CD14-positive monocyte (primary cell): ENCODE data around the gene WASHC4. TPM values are rescaled to one million over a fixed set of nuclear protein-coding genes. Genes with fewer than 3 reads are reported as not detected.

Experiments
- DNase-seq, 3 donors: peaks; one replicate each; pipeline ENCODE4 v3.0.0-alpha.2; 2011 to 2022
- H2AFZ ChIP-seq: 2 replicates; pipeline ENCODE4 v1.6.0; 2012; ENCODE audit warnings: mild to moderate bottlenecking, low read depth, low read length, inconsistent platforms; ENCODE audit not compliant: insufficient read depth, poor library complexity, severe bottlenecking
- H3K27ac ChIP-seq, 2 donors: 1 replicate in 1 of 2; 2 replicates in 1 of 2; pipeline ENCODE4 v1.5.1; 2012 to 2013; ENCODE audit warnings: low read length in 2 of 2, control low read depth in 1 of 2, inconsistent platforms in 1 of 2, low read depth in 1 of 2, mild to moderate bottlenecking in 1 of 2
- H3K27me3 ChIP-seq, 2 donors: one replicate each; pipeline versions ENCODE4 v1.6.0 to v1.6.1; 2011 to 2013; ENCODE audit warnings: low read length in 2 of 2; ENCODE audit not compliant: control insufficient read depth in 2 of 2, insufficient read depth in 2 of 2
- H3K36me3 ChIP-seq, 2 donors: replicated peaks in 1 of 2; 1 replicate in 1 of 2; 2 replicates in 1 of 2; pipeline versions ENCODE4 v1.5.1 to v1.6.1; 2012 to 2013; ENCODE audit warnings: low read length in 2 of 2, control low read depth in 1 of 2, inconsistent platforms in 1 of 2, mild to moderate bottlenecking in 1 of 2; ENCODE audit not compliant: insufficient read depth in 2 of 2, control insufficient read depth in 1 of 2
- H3K4me1 ChIP-seq, 2 donors: 1 replicate in 1 of 2; 2 replicates in 1 of 2; pipeline versions ENCODE4 v1.5.1 to v1.6.1; 2012 to 2013; ENCODE audit warnings: low read length in 2 of 2, control low read depth in 1 of 2, inconsistent platforms in 1 of 2, mild to moderate bottlenecking in 1 of 2, moderate library complexity in 1 of 2; ENCODE audit not compliant: insufficient read depth in 2 of 2, control insufficient read depth in 1 of 2
- H3K4me2 ChIP-seq: replicated peaks from 2 replicates; pipeline ENCODE3; 2012; ENCODE audit warnings: low read length, moderate library complexity, mild to moderate bottlenecking; ENCODE audit not compliant: poor library complexity, severe bottlenecking; ENCODE audit errors: extremely low read depth
- H3K4me3 ChIP-seq, 3 experiments: fragments of 200-600 bp in 1 of 3; sonication (generic) in 1 of 3; replicated peaks in 1 of 3; 1 replicate in 2 of 3; 2 replicates in 1 of 3; pipeline ENCODE4 v1.5.1; 2011 to 2013; ENCODE audit warnings: low read length in 3 of 3, mild to moderate bottlenecking in 3 of 3, control low read depth in 2 of 3, low read depth in 2 of 3, inconsistent platforms in 1 of 3, moderate library complexity in 1 of 3
- H3K79me2 ChIP-seq: 2 replicates; pipeline ENCODE4 v1.6.0; 2012; ENCODE audit warnings: mild to moderate bottlenecking, control low read depth, inconsistent platforms, low read length, moderate library complexity; ENCODE audit not compliant: insufficient read depth
- H3K9ac ChIP-seq: 2 replicates; pipeline ENCODE4 v1.6.0; 2017; ENCODE audit warnings: low read length, mild to moderate bottlenecking; ENCODE audit not compliant: insufficient read depth, poor library complexity, severe bottlenecking
- H3K9me3 ChIP-seq, 2 donors: replicated peaks in 1 of 2; 1 replicate in 1 of 2; 2 replicates in 1 of 2; pipeline versions ENCODE4 v1.5.1 to v1.6.1; 2012 to 2013; ENCODE audit warnings: low read length in 2 of 2, control low read depth in 1 of 2; ENCODE audit not compliant: control insufficient read depth in 1 of 2, insufficient read depth in 1 of 2
- H4K20me1 ChIP-seq: 2 replicates; pipeline ENCODE4 v1.6.0; 2012; ENCODE audit warnings: mild to moderate bottlenecking, low read length, control low read depth, moderate library complexity; ENCODE audit not compliant: insufficient read depth
- H3K27ac Mint-ChIP-seq, 7 donors: one replicate each; pipeline ENCODE4 v1.8.0; 2020; ENCODE audit warnings: mild to moderate bottlenecking in 7 of 7, mixed read lengths in 7 of 7, moderate library complexity in 6 of 7, inconsistent platforms in 2 of 7
- H3K27me3 Mint-ChIP-seq, 3 donors: one replicate each; pipeline ENCODE4 v1.8.0; 2021 to 2022; ENCODE audit warnings: low read depth in 3 of 3, mild to moderate bottlenecking in 3 of 3, mixed read lengths in 3 of 3, moderate library complexity in 3 of 3, inconsistent platforms in 1 of 3
- H3K36me3 Mint-ChIP-seq, 2 donors: one replicate each; pipeline ENCODE4 v1.8.0; 2020; ENCODE audit warnings: mixed read lengths in 2 of 2, inconsistent platforms in 1 of 2, mild to moderate bottlenecking in 1 of 2
- H3K4me1 Mint-ChIP-seq: one replicate; pipeline ENCODE4 v1.8.0; 2020; ENCODE audit warnings: mild to moderate bottlenecking, mixed read lengths
- H3K4me3 Mint-ChIP-seq, 2 donors: one replicate each; pipeline ENCODE4 v1.8.0; 2020; ENCODE audit warnings: mild to moderate bottlenecking in 2 of 2, mixed read lengths in 2 of 2, moderate library complexity in 1 of 2
- H3K9me3 Mint-ChIP-seq, 7 donors: one replicate each; pipeline ENCODE4 v1.8.0; 2020 to 2022; ENCODE audit warnings: mixed read lengths in 7 of 7, mild to moderate bottlenecking in 6 of 7, moderate library complexity in 6 of 7, inconsistent platforms in 2 of 7
- CTCF ChIP-seq: fragments of 200-600 bp; IDR thresholded peaks from one replicate; pipeline ENCODE4 v1.8.0; 2022; ENCODE audit warnings: antibody characterized with exemption, mild to moderate bottlenecking
- WGBS: methylation state at CpG from one replicate; pipeline ENCODE4 v1.1.5; 2013; ENCODE audit warnings: missing lambda C conversion rate; ENCODE audit not compliant: insufficient coverage; 5-methylcytosine and 5-hydroxymethylcytosine counted together
- intact Hi-C, 2 donors: fragments of 100-400 bp; cut with micrococcal nuclease; formaldehyde crosslinking; loops; one replicate each; pipeline versions ENCODE4 v1.15.0 to v1.15.1; 2023
- polyA plus RNA-seq, 3 donors: library from polyadenylated mRNA; depleted of rRNA in 1 of 3; unstranded in 2 of 3; stranded (reverse) in 1 of 3; fragments of 300-500 nt in 2 of 3; fragments of >200 nt in 1 of 3; fragmentation: Illumina TruSeq in 2 of 3; gene quantifications; 1 replicate in 2 of 3; 2 replicates in 1 of 3; pipeline ENCODE4 v1.2.3, GENCODE V29; 2012 to 2021

Gene WASHC4
- polyA plus RNA-seq, 3 donors, result 62.6 to 95.3 (median 69.0) TPM

- H3K4me1 ChIP-seq, result no peaks in the 10 kb centered on the region
- H3K36me3 ChIP-seq, result peaks cover 31 to 74% of the 10 kb centered on the region in 2 donors
- intact Hi-C loops, result no loop called here
- H2AFZ ChIP-seq, result no peak overlapping the region
- H3K27ac Mint-ChIP-seq, result no peak overlapping the region
- H3K4me3 ChIP-seq, result no peak overlapping the region
- H3K79me2 ChIP-seq, result no peaks in the 10 kb centered on the region
- H3K36me3 Mint-ChIP-seq, result peaks cover 36 to 62% of the 10 kb centered on the region in 2 donors
- 89% methylated on average over 2 of the region's 4 CpGs for WGBS
- no peak overlapping the region for H3K4me2 ChIP-seq
- H3K4me3 Mint-ChIP-seq, result no peak overlapping the region
- H3K9me3 Mint-ChIP-seq, result no peaks in the 10 kb centered on the region
- peaks cover 0 to 5% (median 4%) of the 10 kb centered on the region in 3 donors for H3K27me3 Mint-ChIP-seq
- no peak for TF ChIP-seq CTCF
- H3K4me1 Mint-ChIP-seq, result peaks cover 7% of the 10 kb centered on the region
- DNase-seq, result no peak
- no peaks in the 10 kb centered on the region for H3K9me3 ChIP-seq
- H3K27ac ChIP-seq, result no peak overlapping the region
- H4K20me1 ChIP-seq, result peaks cover 31% of the 10 kb centered on the region
- no peak overlapping the region for H3K9ac ChIP-seq
- no peaks in the 10 kb centered on the region for H3K27me3 ChIP-seq
Measured at GRCh38 chr12:105200385-105200784, 92.9 kb downstream of the WASHC4 start.

GRCh38 chr12:105201299-105201698 is 93.8 kb downstream of the WASHC4 start:
- Histone ChIP-seq H3K4me2 (no peak overlapping the region), H3K79me2 (no peaks in the 10 kb centered on the region), H3K9me3 (no peaks in the 10 kb centered on the region), H3K36me3 (peaks cover 39 to 74% of the 10 kb centered on the region in 2 donors), H4K20me1 (peaks cover 28% of the 10 kb centered on the region), H3K4me3 (no peak overlapping the region), H2AFZ (no peak overlapping the region), H3K27ac (no peak overlapping the region), H3K4me1 (no peaks in the 10 kb centered on the region), H3K9ac (no peak overlapping the region), H3K27me3 (no peaks in the 10 kb centered on the region)
- intact Hi-C loops, result no loop called here
- H3K36me3 Mint-ChIP-seq, result peaks cover 39 to 62% of the 10 kb centered on the region in 2 donors
- H3K4me1 Mint-ChIP-seq, result peaks cover 7% of the 10 kb centered on the region
- no peak for DNase-seq
- no peak overlapping the region for H3K27ac Mint-ChIP-seq
- peaks cover 0 to 5% (median 3%) of the 10 kb centered on the region in 3 donors for H3K27me3 Mint-ChIP-seq
- WGBS, result 95% methylated on average over 7 of the region's 7 CpGs
- no peaks in the 10 kb centered on the region for H3K9me3 Mint-ChIP-seq
- H3K4me3 Mint-ChIP-seq, result no peak overlapping the region
- TF ChIP-seq CTCF, result no peak
